K562 (cell line): ENCODE data around the gene NR1D1. TPM values are rescaled to one million over a fixed set of nuclear protein-coding genes. Genes with fewer than 3 reads are reported as not detected.
A peak's percentile ranks its signal among the peaks of the same experiment; 100 is the strongest.

Source experiments
- ATAC-seq: fragments of 200-7000 bp; cut with Tn5 transposase; 3 replicates; pipeline ENCODE4 v1.9.1; 2020; ENCODE audit warnings: moderate library complexity
- BruUV-seq: library from RNA; stranded (reverse); fragments of 400-500 nt; replicated peaks from 2 replicates; lab custom pipeline; 2021; lab: Mats Ljungman, UMichigan
- CTCF ChIA-PET: fragments of 300-600 bp; formaldehyde crosslinking; extraction: SDS; loops from one replicate; lab custom pipeline; 2021; ENCODE audit warnings: low intra/inter-chr PET ratio; lab: Yijun Ruan, JAX
- POLR2A ChIA-PET: fragments of 300-600, 350-650 bp; sonication (Branson Sonifier 250); formaldehyde crosslinking; extraction: SDS; loops from one replicate; lab custom pipeline; 2021; ENCODE audit warnings: antibody characterized with exemption, inconsistent platforms; lab: Yijun Ruan, JAX
- DNase-seq, 4 experiments: peaks; one replicate each; pipeline versions ENCODE4 v3.0.0 to v3.0.0-alpha.2; 2011 to 2018; ENCODE audit warnings: low spot score in 3 of 4, mixed read lengths in 3 of 4; ENCODE audit errors: extremely low read depth in 1 of 4
- FAIRE-seq: peaks from 2 replicates; lab custom pipeline; 2011; peaks lifted over from hg19 to GRCh38; lab: Jason Lieb, UNC
- H2AFZ ChIP-seq: 2 replicates; pipeline ENCODE4 v1.6.0; 2011; ENCODE audit warnings: low read depth, low read length, control low read depth, inconsistent platforms
- H3K27ac ChIP-seq: fragments of 200-600 bp; 3 replicates; pipeline ENCODE4 v1.8.0; 2011; ENCODE audit warnings: low read depth, mild to moderate bottlenecking, control low read depth, inconsistent platforms, low read length, moderate library complexity, mixed read lengths; ENCODE audit errors: extremely low read depth
- H3K27me3 ChIP-seq, 2 experiments: fragments of 300-600 bp in 1 of 2; 2 replicates in 1 of 2; 3 replicates in 1 of 2; pipeline versions ENCODE4 v1.6.0 to v1.8.0; 2011; ENCODE audit warnings: inconsistent platforms in 2 of 2, low read length in 2 of 2, mild to moderate bottlenecking in 1 of 2, mixed read lengths in 1 of 2, moderate library complexity in 1 of 2; ENCODE audit not compliant: control insufficient read depth in 2 of 2, insufficient read depth in 2 of 2
- H3K36me3 ChIP-seq: fragments of 300-600 bp; 3 replicates; pipeline ENCODE4 v1.8.0; 2011; ENCODE audit warnings: mild to moderate bottlenecking, low read length, inconsistent platforms; ENCODE audit not compliant: control insufficient read depth, insufficient read depth
- H3K4me1 ChIP-seq, 2 experiments: fragments of 200-600 bp in 1 of 2; replicated peaks in 1 of 2; 2 replicates in 1 of 2; 3 replicates in 1 of 2; pipeline versions ENCODE4 v1.5.1 to v1.8.0; 2011; ENCODE audit warnings: inconsistent platforms in 2 of 2, low read length in 2 of 2, mild to moderate bottlenecking in 1 of 2, mixed read lengths in 1 of 2, moderate library complexity in 1 of 2; ENCODE audit not compliant: control insufficient read depth in 2 of 2, insufficient read depth in 2 of 2
- H3K4me2 ChIP-seq: 2 replicates; pipeline ENCODE4 v1.6.1; 2011; ENCODE audit warnings: low read length, control low read depth, inconsistent platforms, mixed read lengths; ENCODE audit not compliant: insufficient read depth
- H3K4me3 ChIP-seq: fragments of 200-600 bp; sonication (generic), shearing (Covaris generic); 2 replicates; pipeline ENCODE4 v1.5.1; 2016; ENCODE audit warnings: control low read depth, inconsistent platforms
- H3K79me2 ChIP-seq: fragments of 200-600 bp; 3 replicates; pipeline ENCODE4 v1.8.0; 2011; ENCODE audit warnings: low read length, inconsistent platforms; ENCODE audit not compliant: control insufficient read depth, insufficient read depth
- H3K9ac ChIP-seq, 2 experiments: 2 replicates each; pipeline versions ENCODE4 v1.6.0 to v1.6.1; 2011; ENCODE audit warnings: low read depth in 2 of 2, low read length in 2 of 2, control low read depth in 1 of 2, inconsistent platforms in 1 of 2, mild to moderate bottlenecking in 1 of 2, mixed read lengths in 1 of 2; ENCODE audit not compliant: insufficient read depth in 1 of 2
- H3K9me1 ChIP-seq: one replicate; pipeline ENCODE4 v1.6.0; 2011; ENCODE audit warnings: inconsistent platforms, mild to moderate bottlenecking, low read length, moderate library complexity; ENCODE audit not compliant: control insufficient read depth, insufficient read depth
- H3K9me3 ChIP-seq: replicated peaks from 2 replicates; pipeline ENCODE4 v1.5.1; 2011; ENCODE audit warnings: low read depth, low read length, inconsistent platforms; ENCODE audit not compliant: control insufficient read depth, insufficient read depth
- H4K20me1 ChIP-seq: replicated peaks from 2 replicates; pipeline ENCODE4 v1.6.1; 2011; ENCODE audit warnings: low read length, inconsistent platforms, mixed read lengths; ENCODE audit not compliant: control insufficient read depth, insufficient read depth
- ELF2 ChIP-seq: fragments of 250-450 bp; sonication (Bioruptor Pico); IDR thresholded peaks from 2 replicates; pipeline ENCODE4 v1.5.0; 2021; ENCODE audit warnings: mild to moderate bottlenecking
- ETS1 ChIP-seq: conservative IDR thresholded peaks from 2 replicates; pipeline ENCODE4 v1.6.1; 2011; ENCODE audit warnings: low read depth, mild to moderate bottlenecking, low read length; ENCODE audit not compliant: control insufficient read depth
- FOXK1 ChIP-seq: sonication (generic); formaldehyde crosslinking; IDR thresholded peaks from 2 replicates; pipeline ENCODE4 v1.8.0; 2022; ENCODE audit warnings: missing genetic modification reagents, mild to moderate bottlenecking, borderline replicate concordance
- RCOR1 ChIP-seq, 2 experiments: IDR thresholded peaks; 2 replicates each; pipeline ENCODE4 v1.6.1; 2012; ENCODE audit warnings: low read depth in 2 of 2, low read length in 2 of 2, borderline replicate concordance in 1 of 2, improper control_type of control experiment in 1 of 2
- RREB1 ChIP-seq: fragments of 250-450 bp; sonication (Bioruptor Pico); IDR thresholded peaks from 2 replicates; pipeline ENCODE4 v1.4.0; 2020
- TAF15 ChIP-seq: fragments of 200-400 bp; formaldehyde crosslinking; IDR thresholded peaks from 2 replicates; pipeline ENCODE4 v1.6.1; 2017; ENCODE audit warnings: mild to moderate bottlenecking, low read depth, low read length, moderate library complexity
- U2AF1 ChIP-seq: fragments of 200-400 bp; formaldehyde crosslinking; optimal IDR thresholded peaks from 2 replicates; pipeline ENCODE3; 2017; ENCODE audit warnings: mild to moderate bottlenecking, low read depth, low read length, moderate library complexity
- ZNF224 ChIP-seq: sonication (generic); formaldehyde crosslinking; IDR thresholded peaks from 2 replicates; pipeline ENCODE4 v1.8.0; 2022; ENCODE audit warnings: mild to moderate bottlenecking, missing genetic modification reagents
- ZNF589 ChIP-seq: fragments of 200-800 bp; sonication (Bioruptor generic); IDR thresholded peaks from 2 replicates; pipeline ENCODE4 v1.6.1; 2016; ENCODE audit warnings: low read depth, missing genetic modification characterization, missing compliant biosample characterization
- WGBS: fragments of 100-300 bp; shearing (Covaris generic); methylation state at CpG from one replicate; pipeline ENCODE4 v1.1.6; 2016; ENCODE audit warnings: low coverage, mixed read lengths; ENCODE audit not compliant: insufficient coverage; ENCODE audit errors: missing lambda C conversion rate; 5-methylcytosine and 5-hydroxymethylcytosine counted together
- in situ Hi-C: fragments of 300-500 bp; cut with MboI; formaldehyde crosslinking; loops from 4 replicates; pipeline ENCODE4 v1.15.0; 2018; ENCODE audit warnings: inconsistent platforms, mixed read lengths
- intact Hi-C: fragments of 100-400 bp; cut with micrococcal nuclease; formaldehyde crosslinking; loops from 2 replicates; pipeline ENCODE4 v1.14.2; 2022
- polyA plus RNA-seq, 8 experiments: library from polyadenylated mRNA; depleted of rRNA in 4 of 8; stranded (reverse) in 5 of 8; unstranded in 3 of 8; fragments of >200 nt; fragmentation: Nextera tagmentation in 2 of 8; fragmentation: Illumina TruSeq in 1 of 8; extraction: Ambion mirVana in 2 of 8; extraction: Trizol in 1 of 8; gene quantifications; 2 replicates each; pipeline versions ENCODE4 v1.2.1 to v1.2.3, GENCODE V29; 2011 to 2014; ENCODE audit warnings: inconsistent platforms in 1 of 8, missing spikeins in 1 of 8
- total RNA-seq, 7 experiments: library from RNA; depleted of rRNA in 6 of 7; stranded (reverse); fragments of >200 nt in 6 of 7; fragmentation: Illumina TruSeq in 2 of 7; extraction: Trizol in 2 of 7; gene quantifications; 2 replicates each; pipeline versions ENCODE4 v1.2.1 to v1.2.3, GENCODE V29; 2011 to 2021; ENCODE audit warnings: low replicate concordance in 1 of 7

The NR1D1 gene
- total and polyA plus RNA-seq, 9 of the 15 experiments (the other 6 are each of a cell fraction or from before 2014, with no cell fraction given), result 0.25 to 7.7 (median 0.65) TPM

DNA sequence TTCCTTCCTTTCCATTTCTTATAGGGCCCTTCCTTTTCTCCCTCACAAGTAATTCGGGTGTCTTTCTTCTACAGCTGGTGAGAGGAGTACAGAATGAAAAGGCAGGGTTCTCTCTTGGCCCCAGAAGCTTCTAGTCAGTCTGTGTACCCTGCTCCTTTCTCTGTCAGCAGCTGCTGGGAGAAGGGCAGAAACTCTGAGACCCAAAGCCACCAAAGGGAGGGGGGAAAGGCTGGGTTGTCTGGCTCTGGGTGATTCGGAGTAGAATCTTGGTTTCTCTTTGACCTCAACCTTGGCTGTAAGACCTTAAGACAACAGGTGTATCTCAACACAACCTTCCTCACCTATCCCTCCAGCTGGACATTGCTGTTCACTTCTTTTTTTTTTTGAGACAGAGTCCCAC lies 3.3 kb upstream of the NR1D1 start:
- ATAC-seq (no peak), FAIRE-seq (no peak), DNase-seq (no peak)
- Histone ChIP-seq H3K9me3 (no peaks in the 10 kb centered on the region), H4K20me1 (no peaks in the 10 kb centered on the region), H3K27me3 (no peaks in the 10 kb centered on the region), H3K4me3 (no peak overlapping the region), H3K79me2 (peaks cover 13% of the 10 kb centered on the region), H3K9ac (peak overlapping the region; percentile 6 to 85; a peak in 2 of 4 replicates), H3K27ac (no peak overlapping the region), H3K4me1 (peaks cover 53 to 54% of the 10 kb centered on the region in 2 experiments), H3K36me3 (0 out of 3 replicates have a peak, but pooled peaks cover under 1% of the 10 kb centered on the region), H3K9me1 (no peaks in the 10 kb centered on the region), H2AFZ (peak overlapping the region; percentile 80), H3K4me2 (no peak overlapping the region)
- in situ Hi-C loops, result no loop called here
- ChIA-PET CTCF (no interaction called here), POLR2A (interaction anchor here (0.6 to 5.6 kb wide), 5 partner anchors 9 to 1295 kb away, joined by 3 to 66 read pairs (median 4); no protein-coding TSS in a partner anchor)
- TF ChIP-seq RCOR1 (IDR thresholded peaks at IDR 0.05; ENCODE audit: borderline replicate concordance in 1 of 2, low read depth in 2 of 2, low read length in 2 of 2) (no peak), FOXK1 (CRISPR knock-in tag) (no peak), RREB1 (no peak), TAF15 (no peak), ETS1 (no peak), ZNF224 (no peak), U2AF1 (no peak), ZNF589 (CRISPR knock-in tag) (no peak), ELF2 (no peak)
- intact Hi-C loops, result no loop called here
- WGBS, result 51% methylated on average over 2 of the region's 2 CpGs
- BruUV-seq, result no TSS peak
